HEK293 (cell line): Measurements from ENCODE around the gene SFTPD.

Experiments
- HOXD13 ChIP-seq: sonication (generic); formaldehyde crosslinking; IDR thresholded peaks from 2 replicates; pipeline ENCODE4 v1.8.0; 2022; ENCODE audit warnings: missing genetic modification reagents, borderline replicate concordance
- SALL2 ChIP-seq: fragments of 450-650 bp; formaldehyde crosslinking; IDR thresholded peaks from 2 replicates; pipeline ENCODE4 v1.5.0; 2017; ENCODE audit warnings: missing biosample characterization, mild to moderate bottlenecking, missing genetic modification characterization, borderline replicate concordance
- SETDB1 ChIP-seq: IDR thresholded peaks from one replicate; pipeline ENCODE4 v1.6.1; 2017; ENCODE audit warnings: mild to moderate bottlenecking, low read length, moderate library complexity, mixed read lengths; ENCODE audit not compliant: insufficient read length
- ZBTB1 ChIP-seq: fragments of 450-650 bp; formaldehyde crosslinking; IDR thresholded peaks from 2 replicates; pipeline ENCODE4 v1.5.1; 2016; ENCODE audit warnings: missing biosample characterization, missing genetic modification characterization
- ZBTB7A ChIP-seq: fragments of 450-650 bp; formaldehyde crosslinking; IDR thresholded peaks from 2 replicates; pipeline ENCODE4 v1.5.1; 2016; ENCODE audit warnings: low read depth, missing biosample characterization, missing genetic modification characterization
- ZNF121 ChIP-seq: fragments of 450-650 bp; formaldehyde crosslinking; IDR thresholded peaks from 2 replicates; pipeline ENCODE4 v1.5.1; 2016; ENCODE audit warnings: missing biosample characterization, missing genetic modification characterization
- ZNF132 ChIP-seq: fragments of 450-650 bp; formaldehyde crosslinking; IDR thresholded peaks from 2 replicates; pipeline ENCODE4 v1.5.1; 2017; ENCODE audit warnings: missing biosample characterization, missing genetic modification characterization, borderline replicate concordance
- ZNF155 ChIP-seq: fragments of 450-650 bp; formaldehyde crosslinking; IDR thresholded peaks from 2 replicates; pipeline ENCODE4 v1.5.1; 2016; ENCODE audit warnings: missing biosample characterization, missing genetic modification characterization
- ZNF202 ChIP-seq: fragments of 450-650 bp; formaldehyde crosslinking; IDR thresholded peaks from 2 replicates; pipeline ENCODE4 v1.5.1; 2016; ENCODE audit warnings: missing biosample characterization, missing genetic modification characterization, borderline replicate concordance
- ZNF223 ChIP-seq: fragments of 450-650 bp; formaldehyde crosslinking; IDR thresholded peaks from 2 replicates; pipeline ENCODE4 v1.5.1; 2016; ENCODE audit warnings: missing biosample characterization, missing genetic modification characterization
- ZNF23 ChIP-seq: fragments of 450-650 bp; formaldehyde crosslinking; IDR thresholded peaks from 2 replicates; pipeline ENCODE4 v1.5.1; 2016; ENCODE audit warnings: missing biosample characterization, missing genetic modification characterization, borderline replicate concordance
- ZNF24 ChIP-seq: fragments of 450-650 bp; formaldehyde crosslinking; IDR thresholded peaks from 2 replicates; pipeline ENCODE4 v1.5.1; 2016; ENCODE audit warnings: missing biosample characterization, missing genetic modification characterization
- ZNF37A ChIP-seq: fragments of 450-650 bp; IDR thresholded peaks from 2 replicates; pipeline ENCODE4 v1.5.1; 2018; ENCODE audit warnings: missing biosample characterization, missing genetic modification characterization
- ZNF404 ChIP-seq: fragments of 450-650 bp; formaldehyde crosslinking; IDR thresholded peaks from 2 replicates; pipeline ENCODE4 v1.5.1; 2017; ENCODE audit warnings: missing biosample characterization, missing genetic modification characterization
- ZNF416 ChIP-seq: fragments of 450-650 bp; formaldehyde crosslinking; IDR thresholded peaks from 2 replicates; pipeline ENCODE4 v1.5.1; 2016; ENCODE audit warnings: missing biosample characterization, missing genetic modification characterization
- ZNF548 ChIP-seq: fragments of 450-650 bp; formaldehyde crosslinking; IDR thresholded peaks from 2 replicates; pipeline ENCODE4 v1.5.1; 2016; ENCODE audit warnings: missing biosample characterization, missing genetic modification characterization
- ZNF677 ChIP-seq: fragments of 450-650 bp; IDR thresholded peaks from 2 replicates; pipeline ENCODE4 v1.5.0; 2018; ENCODE audit warnings: missing biosample characterization, mild to moderate bottlenecking, missing genetic modification characterization, moderate library complexity
- ZNF776 ChIP-seq: fragments of 450-650 bp; formaldehyde crosslinking; IDR thresholded peaks from 2 replicates; pipeline ENCODE4 v1.5.0; 2017; ENCODE audit warnings: missing biosample characterization, missing genetic modification characterization, borderline replicate concordance
- ZSCAN30 ChIP-seq: fragments of 450-650 bp; IDR thresholded peaks from 2 replicates; pipeline ENCODE4 v1.5.1; 2018; ENCODE audit warnings: missing biosample characterization, mild to moderate bottlenecking, missing genetic modification characterization, moderate library complexity
- TF ChIP-seq, protein P1 (sequence below): fragments of 450-650 bp; formaldehyde crosslinking; IDR thresholded peaks from 2 replicates; pipeline ENCODE4 v1.5.1; 2016; ENCODE audit warnings: missing biosample characterization, missing genetic modification characterization
- TF ChIP-seq, protein P2 (sequence below): fragments of 450-650 bp; formaldehyde crosslinking; IDR thresholded peaks from 2 replicates; pipeline ENCODE4 v1.5.1; 2016; ENCODE audit warnings: missing biosample characterization, missing genetic modification characterization, borderline replicate concordance
- TF ChIP-seq, protein P3 (sequence below): fragments of 450-650 bp; formaldehyde crosslinking; IDR thresholded peaks from 2 replicates; pipeline ENCODE4 v1.5.1; 2017; ENCODE audit warnings: missing biosample characterization, missing genetic modification characterization
- TF ChIP-seq, protein P4 (sequence below): fragments of 450-650 bp; formaldehyde crosslinking; conservative IDR thresholded peaks from 2 replicates; pipeline ENCODE4 v1.5.1; 2016; ENCODE audit warnings: low read depth, missing biosample characterization, missing genetic modification characterization
- TF ChIP-seq, protein P5 (sequence below): fragments of 450-650 bp; formaldehyde crosslinking; IDR thresholded peaks from 2 replicates; pipeline ENCODE4 v1.5.1; 2016; ENCODE audit warnings: missing biosample characterization, missing genetic modification characterization

Gene SFTPD

DNA sequence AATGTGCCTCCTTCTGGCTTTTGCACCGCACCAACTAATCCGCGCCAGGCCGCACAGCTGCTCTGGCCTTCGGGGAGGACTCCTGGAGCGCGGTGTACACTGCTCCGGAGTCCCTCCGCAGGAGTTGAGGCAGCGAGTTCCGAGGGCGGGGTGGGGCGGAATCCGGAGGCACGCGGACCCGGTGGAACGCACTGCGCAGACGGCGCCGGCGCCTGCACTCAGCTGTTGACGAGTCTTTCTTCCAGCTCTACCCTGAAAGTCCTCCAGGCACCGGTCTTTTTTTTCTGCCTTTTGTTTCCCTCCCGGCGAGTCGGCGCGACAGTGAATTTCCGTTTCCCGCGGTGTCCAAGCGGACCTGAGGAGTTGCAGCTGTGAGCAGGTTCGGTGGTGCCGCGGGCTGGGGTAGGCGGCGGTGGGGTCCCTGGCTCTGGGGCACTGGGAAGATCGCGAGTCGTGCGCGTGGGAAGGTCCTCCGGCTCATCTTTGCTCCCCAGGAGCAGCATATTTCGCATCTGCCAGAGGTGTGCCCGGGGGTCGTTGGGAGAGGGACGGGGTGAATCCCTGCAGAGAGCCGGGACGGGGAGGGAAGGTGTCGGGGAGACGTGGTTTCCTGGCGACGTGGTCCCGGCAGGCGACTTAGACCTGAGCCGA, 44.1 kb downstream of the SFTPD start (continued):
- TF ChIP-seq, protein P1, sequence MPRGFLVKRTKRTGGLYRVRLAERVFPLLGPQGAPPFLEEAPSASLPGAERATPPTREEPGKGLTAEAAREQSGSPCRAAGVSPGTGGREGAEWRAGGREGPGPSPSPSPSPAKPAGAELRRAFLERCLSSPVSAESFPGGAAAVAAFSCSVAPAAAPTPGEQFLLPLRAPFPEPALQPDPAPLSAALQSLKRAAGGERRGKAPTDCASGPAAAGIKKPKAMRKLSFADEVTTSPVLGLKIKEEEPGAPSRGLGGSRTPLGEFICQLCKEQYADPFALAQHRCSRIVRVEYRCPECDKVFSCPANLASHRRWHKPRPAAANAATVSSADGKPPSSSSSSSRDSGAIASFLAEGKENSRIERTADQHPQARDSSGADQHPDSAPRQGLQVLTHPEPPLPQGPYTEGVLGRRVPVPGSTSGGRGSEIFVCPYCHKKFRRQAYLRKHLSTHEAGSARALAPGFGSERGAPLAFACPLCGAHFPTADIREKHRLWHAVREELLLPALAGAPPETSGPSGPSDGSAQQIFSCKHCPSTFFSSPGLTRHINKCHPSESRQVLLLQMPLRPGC (tag by site-specific recombination): no peak
- TF ChIP-seq ZNF202 (no peak), ZNF548 (tag by site-specific recombination) (no peak), ZNF121 (tag by site-specific recombination) (no peak), SALL2 (tag by site-specific recombination) (no peak), SETDB1 (no peak), ZBTB1 (tag by site-specific recombination) (no peak), ZNF776 (tag by site-specific recombination) (no peak), ZNF24 (tag by site-specific recombination) (no peak), ZNF677 (no peak), ZNF155 (no peak), ZNF132 (tag by site-specific recombination) (no peak), ZNF416 (tag by site-specific recombination) (no peak), ZBTB7A (tag by site-specific recombination) (no peak), ZNF223 (tag by site-specific recombination) (no peak), ZNF404 (tag by site-specific recombination) (no peak), ZSCAN30 (tag by site-specific recombination) (peak; percentile 73), HOXD13 (CRISPR knock-in tag) (no peak), ZNF23 (tag by site-specific recombination) (no peak), ZNF37A (tag by site-specific recombination) (no peak)
- TF ChIP-seq, protein P2, sequence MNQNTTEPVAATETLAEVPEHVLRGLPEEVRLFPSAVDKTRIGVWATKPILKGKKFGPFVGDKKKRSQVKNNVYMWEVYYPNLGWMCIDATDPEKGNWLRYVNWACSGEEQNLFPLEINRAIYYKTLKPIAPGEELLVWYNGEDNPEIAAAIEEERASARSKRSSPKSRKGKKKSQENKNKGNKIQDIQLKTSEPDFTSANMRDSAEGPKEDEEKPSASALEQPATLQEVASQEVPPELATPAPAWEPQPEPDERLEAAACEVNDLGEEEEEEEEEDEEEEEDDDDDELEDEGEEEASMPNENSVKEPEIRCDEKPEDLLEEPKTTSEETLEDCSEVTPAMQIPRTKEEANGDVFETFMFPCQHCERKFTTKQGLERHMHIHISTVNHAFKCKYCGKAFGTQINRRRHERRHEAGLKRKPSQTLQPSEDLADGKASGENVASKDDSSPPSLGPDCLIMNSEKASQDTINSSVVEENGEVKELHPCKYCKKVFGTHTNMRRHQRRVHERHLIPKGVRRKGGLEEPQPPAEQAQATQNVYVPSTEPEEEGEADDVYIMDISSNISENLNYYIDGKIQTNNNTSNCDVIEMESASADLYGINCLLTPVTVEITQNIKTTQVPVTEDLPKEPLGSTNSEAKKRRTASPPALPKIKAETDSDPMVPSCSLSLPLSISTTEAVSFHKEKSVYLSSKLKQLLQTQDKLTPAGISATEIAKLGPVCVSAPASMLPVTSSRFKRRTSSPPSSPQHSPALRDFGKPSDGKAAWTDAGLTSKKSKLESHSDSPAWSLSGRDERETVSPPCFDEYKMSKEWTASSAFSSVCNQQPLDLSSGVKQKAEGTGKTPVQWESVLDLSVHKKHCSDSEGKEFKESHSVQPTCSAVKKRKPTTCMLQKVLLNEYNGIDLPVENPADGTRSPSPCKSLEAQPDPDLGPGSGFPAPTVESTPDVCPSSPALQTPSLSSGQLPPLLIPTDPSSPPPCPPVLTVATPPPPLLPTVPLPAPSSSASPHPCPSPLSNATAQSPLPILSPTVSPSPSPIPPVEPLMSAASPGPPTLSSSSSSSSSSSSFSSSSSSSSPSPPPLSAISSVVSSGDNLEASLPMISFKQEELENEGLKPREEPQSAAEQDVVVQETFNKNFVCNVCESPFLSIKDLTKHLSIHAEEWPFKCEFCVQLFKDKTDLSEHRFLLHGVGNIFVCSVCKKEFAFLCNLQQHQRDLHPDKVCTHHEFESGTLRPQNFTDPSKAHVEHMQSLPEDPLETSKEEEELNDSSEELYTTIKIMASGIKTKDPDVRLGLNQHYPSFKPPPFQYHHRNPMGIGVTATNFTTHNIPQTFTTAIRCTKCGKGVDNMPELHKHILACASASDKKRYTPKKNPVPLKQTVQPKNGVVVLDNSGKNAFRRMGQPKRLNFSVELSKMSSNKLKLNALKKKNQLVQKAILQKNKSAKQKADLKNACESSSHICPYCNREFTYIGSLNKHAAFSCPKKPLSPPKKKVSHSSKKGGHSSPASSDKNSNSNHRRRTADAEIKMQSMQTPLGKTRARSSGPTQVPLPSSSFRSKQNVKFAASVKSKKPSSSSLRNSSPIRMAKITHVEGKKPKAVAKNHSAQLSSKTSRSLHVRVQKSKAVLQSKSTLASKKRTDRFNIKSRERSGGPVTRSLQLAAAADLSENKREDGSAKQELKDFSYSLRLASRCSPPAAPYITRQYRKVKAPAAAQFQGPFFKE (tag by site-specific recombination): no peak
- TF ChIP-seq, protein P3, sequence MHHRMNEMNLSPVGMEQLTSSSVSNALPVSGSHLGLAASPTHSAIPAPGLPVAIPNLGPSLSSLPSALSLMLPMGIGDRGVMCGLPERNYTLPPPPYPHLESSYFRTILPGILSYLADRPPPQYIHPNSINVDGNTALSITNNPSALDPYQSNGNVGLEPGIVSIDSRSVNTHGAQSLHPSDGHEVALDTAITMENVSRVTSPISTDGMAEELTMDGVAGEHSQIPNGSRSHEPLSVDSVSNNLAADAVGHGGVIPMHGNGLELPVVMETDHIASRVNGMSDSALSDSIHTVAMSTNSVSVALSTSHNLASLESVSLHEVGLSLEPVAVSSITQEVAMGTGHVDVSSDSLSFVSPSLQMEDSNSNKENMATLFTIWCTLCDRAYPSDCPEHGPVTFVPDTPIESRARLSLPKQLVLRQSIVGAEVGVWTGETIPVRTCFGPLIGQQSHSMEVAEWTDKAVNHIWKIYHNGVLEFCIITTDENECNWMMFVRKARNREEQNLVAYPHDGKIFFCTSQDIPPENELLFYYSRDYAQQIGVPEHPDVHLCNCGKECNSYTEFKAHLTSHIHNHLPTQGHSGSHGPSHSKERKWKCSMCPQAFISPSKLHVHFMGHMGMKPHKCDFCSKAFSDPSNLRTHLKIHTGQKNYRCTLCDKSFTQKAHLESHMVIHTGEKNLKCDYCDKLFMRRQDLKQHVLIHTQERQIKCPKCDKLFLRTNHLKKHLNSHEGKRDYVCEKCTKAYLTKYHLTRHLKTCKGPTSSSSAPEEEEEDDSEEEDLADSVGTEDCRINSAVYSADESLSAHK (tag by site-specific recombination): no peak
- TF ChIP-seq, protein P4, sequence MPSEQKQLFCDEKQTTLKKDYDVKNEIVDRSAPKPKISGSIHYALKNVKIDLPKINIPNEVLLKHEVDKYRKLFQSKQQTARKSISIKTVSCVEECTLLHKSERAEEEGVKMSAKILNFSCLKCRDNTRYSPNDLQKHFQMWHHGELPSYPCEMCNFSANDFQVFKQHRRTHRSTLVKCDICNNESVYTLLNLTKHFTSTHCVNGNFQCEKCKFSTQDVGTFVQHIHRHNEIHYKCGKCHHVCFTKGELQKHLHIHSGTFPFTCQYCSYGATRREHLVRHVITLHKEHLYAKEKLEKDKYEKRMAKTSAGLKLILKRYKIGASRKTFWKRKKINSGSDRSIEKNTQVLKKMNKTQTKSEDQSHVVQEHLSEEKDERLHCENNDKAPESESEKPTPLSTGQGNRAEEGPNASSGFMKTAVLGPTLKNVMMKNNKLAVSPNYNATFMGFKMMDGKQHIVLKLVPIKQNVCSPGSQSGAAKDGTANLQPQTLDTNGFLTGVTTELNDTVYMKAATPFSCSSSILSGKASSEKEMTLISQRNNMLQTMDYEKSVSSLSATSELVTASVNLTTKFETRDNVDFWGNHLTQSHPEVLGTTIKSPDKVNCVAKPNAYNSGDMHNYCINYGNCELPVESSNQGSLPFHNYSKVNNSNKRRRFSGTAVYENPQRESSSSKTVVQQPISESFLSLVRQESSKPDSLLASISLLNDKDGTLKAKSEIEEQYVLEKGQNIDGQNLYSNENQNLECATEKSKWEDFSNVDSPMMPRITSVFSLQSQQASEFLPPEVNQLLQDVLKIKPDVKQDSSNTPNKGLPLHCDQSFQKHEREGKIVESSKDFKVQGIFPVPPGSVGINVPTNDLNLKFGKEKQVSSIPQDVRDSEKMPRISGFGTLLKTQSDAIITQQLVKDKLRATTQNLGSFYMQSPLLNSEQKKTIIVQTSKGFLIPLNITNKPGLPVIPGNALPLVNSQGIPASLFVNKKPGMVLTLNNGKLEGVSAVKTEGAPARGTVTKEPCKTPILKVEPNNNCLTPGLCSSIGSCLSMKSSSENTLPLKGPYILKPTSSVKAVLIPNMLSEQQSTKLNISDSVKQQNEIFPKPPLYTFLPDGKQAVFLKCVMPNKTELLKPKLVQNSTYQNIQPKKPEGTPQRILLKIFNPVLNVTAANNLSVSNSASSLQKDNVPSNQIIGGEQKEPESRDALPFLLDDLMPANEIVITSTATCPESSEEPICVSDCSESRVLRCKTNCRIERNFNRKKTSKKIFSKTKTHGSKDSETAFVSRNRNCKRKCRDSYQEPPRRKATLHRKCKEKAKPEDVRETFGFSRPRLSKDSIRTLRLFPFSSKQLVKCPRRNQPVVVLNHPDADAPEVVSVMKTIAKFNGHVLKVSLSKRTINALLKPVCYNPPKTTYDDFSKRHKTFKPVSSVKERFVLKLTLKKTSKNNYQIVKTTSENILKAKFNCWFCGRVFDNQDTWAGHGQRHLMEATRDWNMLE (tag by site-specific recombination): no peak
- TF ChIP-seq, protein P5, sequence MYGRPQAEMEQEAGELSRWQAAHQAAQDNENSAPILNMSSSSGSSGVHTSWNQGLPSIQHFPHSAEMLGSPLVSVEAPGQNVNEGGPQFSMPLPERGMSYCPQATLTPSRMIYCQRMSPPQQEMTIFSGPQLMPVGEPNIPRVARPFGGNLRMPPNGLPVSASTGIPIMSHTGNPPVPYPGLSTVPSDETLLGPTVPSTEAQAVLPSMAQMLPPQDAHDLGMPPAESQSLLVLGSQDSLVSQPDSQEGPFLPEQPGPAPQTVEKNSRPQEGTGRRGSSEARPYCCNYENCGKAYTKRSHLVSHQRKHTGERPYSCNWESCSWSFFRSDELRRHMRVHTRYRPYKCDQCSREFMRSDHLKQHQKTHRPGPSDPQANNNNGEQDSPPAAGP (tag by site-specific recombination): no peak
